ENCODE data around the gene PCAT6.

DNA sequence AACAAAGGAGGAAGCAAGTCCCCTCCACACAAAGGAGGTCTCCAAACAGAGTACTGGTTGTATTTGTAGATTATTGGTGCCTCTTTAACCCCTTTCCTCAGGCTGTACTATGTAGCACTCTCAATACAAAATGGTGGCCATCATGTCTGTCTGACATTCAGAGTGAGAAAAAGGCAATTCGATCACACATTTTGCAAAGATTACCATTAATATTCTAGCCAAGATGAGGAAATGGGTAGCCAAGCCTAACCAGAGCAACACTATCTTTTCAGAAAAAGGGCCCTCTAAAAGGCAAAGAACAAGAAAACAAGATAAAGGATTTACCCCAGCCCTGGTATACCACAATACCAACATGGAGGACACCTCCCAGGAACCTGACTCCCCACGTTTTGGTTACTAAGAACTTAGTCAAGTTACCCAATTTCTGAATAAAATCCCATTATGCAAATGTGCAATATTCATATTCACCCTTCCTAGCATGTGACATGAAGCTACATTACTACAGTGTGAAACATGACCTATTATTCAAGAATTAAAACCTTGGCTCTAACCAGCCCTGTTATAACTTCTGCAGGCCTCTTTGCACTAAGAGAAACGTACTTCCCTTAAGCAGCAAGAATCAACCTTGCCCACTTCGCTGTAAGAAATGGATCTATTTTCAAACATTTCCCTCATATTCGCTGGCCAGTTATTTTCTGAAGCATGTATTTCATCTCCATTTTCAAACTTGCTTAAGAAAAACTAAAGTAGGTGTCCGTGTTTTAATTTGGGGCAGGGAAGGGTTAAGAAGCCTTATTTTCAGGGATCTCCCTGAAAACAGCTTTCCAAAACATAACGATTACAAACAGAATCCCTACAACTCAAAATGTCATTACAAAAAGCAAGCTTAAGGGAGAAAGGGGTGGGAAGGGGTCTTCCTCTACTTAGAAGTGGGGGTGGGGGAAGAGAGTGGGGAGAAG lies 4.6 kb upstream of the PCAT6 start:
- no peak for TF ChIP-seq POLR2A (IDR thresholded peaks at IDR 0.05; ENCODE audit: low read depth)
- TF ChIP-seq, protein P1, sequence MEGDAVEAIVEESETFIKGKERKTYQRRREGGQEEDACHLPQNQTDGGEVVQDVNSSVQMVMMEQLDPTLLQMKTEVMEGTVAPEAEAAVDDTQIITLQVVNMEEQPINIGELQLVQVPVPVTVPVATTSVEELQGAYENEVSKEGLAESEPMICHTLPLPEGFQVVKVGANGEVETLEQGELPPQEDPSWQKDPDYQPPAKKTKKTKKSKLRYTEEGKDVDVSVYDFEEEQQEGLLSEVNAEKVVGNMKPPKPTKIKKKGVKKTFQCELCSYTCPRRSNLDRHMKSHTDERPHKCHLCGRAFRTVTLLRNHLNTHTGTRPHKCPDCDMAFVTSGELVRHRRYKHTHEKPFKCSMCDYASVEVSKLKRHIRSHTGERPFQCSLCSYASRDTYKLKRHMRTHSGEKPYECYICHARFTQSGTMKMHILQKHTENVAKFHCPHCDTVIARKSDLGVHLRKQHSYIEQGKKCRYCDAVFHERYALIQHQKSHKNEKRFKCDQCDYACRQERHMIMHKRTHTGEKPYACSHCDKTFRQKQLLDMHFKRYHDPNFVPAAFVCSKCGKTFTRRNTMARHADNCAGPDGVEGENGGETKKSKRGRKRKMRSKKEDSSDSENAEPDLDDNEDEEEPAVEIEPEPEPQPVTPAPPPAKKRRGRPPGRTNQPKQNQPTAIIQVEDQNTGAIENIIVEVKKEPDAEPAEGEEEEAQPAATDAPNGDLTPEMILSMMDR (IDR thresholded peaks at IDR 0.05), result no peak
- no peak for TF ChIP-seq POLR2AphosphoS5 (IDR thresholded peaks at IDR 0.05)
- no peak for TF ChIP-seq EP300 (IDR thresholded peaks at IDR 0.05)
